Left forelimb (tissue), 1 donor: ENCODE data around the gene DOCK2.
"Not testable (repeated sequence)": the region's sequence is repeated elsewhere in the genome, so short reads cannot be mapped to it uniquely, and the experiment has no call there.

Experiments
- DNase-seq: peaks from one replicate; pipeline ENCODE4 v3.0.0-alpha.2; 2018; ENCODE audit warnings: low spot score

The DOCK2 gene

GRCh38 chr5:169795338-169795737 is 158.3 kb downstream of the DOCK2 start:
- no peak for DNase-seq

DNA sequence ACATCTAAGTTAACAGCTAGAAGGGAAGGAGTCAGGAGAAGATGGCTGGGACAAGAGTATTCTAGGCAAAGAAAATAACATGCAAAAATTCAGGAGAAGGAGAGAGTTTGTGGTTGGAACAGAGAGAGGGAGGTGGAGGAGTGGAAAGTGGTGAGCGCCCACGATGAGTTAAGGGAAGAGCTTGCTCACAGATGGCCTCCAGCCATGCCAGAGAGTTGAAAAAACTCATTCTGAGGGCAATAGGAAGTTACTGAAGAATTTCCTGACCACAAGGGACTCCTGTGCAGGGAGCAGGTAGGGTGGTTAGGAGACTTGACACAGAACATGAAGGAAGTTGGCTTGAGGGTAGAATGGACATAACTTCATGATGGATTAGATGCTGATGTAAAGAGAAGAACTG is 159.7 kb downstream of the DOCK2 start:
- no peak for DNase-seq

- DNase-seq, result no peak
These were observed 160.5 kb downstream of the DOCK2 start for GRCh38 chr5:169797577-169797976.

DNA sequence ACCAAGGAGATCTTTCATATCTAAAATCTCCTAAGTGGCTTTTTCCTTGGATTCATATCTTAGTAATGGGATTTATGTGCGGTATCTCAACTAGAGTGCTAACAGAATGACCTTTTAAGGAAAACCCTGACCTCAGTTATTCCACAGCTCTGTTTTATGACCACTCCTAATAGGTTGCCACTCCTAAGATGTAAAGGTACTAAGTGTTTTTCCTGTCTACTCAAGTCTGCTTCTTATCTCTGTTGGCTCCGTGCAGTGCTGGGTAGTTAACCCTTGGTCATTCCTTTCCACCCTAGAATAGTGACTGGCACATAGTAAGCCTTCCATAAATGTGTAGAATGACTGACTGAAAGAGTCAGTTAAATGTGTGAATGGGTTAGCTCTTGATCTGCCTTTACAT is 161.4 kb downstream of the DOCK2 start:
- DNase-seq, result no peak

- DNase-seq, result no peak
These were observed 162.0 kb downstream of the DOCK2 start for GRCh38 chr5:169798906-169799660.

DNA sequence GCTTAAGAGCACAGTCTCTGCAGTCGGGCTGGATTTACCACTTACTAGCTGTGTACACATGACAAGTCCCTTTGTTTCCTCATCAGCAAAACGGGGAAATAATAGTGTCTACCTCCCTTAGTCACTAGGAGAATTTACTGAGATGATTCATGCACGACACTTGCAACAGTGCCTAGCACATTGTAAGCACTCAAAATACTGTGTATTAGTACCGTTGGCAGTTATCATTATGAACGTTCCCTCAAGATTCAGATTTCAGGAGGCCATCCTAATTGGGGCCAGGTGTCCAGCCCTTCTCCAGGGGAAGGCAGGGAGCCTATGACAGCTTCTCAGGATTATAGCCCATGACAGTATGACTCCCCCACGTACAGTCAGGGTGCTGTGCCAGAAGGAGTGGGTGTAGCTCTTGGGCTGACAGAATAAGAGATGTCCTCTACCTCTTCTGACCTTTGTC is 164.3 kb downstream of the DOCK2 start:
- DNase-seq, result no peak

- DNase-seq, result no peak
These were observed 164.7 kb downstream of the DOCK2 start for GRCh38 chr5:169801781-169802180.

- no peak for DNase-seq
These were observed 166.3 kb downstream of the DOCK2 start for GRCh38 chr5:169803077-169803981.

DNA sequence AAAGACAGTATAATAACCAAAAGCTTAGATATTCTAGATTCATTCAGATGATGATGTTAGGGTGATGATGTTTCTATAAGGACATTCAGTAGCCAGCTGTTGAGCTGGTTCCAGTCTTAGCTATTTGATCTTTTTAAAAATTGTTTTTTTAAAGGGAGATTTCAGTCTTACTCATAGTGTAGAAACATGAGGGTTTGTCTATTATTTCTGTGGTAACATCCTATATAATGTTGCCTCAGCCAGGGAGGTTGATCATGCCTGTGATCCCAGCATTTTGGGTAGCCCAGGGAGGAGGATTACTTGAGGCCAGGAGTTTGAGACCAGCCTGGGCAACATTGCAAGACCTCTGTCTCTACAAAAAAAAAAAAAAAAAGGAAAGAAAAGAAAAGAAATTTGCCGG is 167.8 kb downstream of the DOCK2 start:
- DNase-seq, result no peak

DNA sequence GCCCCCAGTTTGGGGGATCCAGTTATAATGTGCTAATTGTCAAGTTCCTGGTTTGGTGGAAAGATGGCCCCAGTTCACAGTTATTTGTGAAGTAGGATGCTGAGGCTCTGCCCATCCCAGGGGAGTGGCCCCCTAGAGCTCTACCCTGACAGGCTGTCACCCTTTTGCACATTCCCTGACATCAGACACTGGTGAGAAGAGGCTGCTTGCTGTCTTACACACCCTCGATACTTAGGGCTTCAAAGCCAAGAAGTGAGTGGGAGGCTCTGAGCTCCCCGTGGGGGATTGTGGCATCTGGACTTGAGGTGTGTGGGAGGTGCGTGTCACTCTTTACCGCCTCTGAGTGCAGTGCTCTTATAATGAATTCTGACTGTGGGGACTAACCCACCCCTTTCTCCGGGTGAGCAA is 168.5 kb downstream of the DOCK2 start:
- DNase-seq, result no peak

DNA sequence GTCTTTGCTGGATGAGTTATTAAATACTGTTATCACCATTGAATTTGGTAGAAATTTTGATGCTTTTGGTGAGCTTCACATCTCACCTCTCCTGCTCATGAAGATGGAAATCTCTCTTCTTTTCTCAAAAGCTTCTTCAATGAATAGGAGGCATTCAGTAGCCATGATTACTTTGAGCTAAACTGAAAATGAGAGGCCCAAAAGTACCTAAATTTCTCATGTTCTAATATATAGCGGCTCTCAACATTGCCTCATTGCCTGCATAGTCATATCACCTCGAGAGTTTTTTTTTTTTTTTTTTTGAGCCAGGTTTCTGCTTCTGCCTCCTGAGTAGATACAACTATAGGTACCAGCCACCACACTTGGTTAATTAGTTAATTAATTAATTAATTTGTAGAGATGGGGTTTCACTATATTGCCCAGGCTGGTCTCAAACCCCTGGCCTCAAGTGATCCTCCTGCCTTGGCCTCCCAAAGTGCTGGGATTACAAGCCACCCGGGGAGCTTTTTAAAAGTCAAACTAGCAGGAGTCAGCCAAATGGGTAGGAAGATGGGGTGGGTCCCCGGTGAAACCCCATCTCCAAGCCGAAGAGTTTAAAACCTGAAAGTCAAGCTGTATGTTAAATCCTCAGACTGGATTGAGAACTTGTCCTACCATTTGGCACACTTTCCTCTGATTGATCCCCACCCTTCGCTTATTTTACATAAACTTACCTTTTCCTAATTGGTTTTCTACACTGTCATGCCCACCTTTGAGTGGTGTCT is 169.0 kb downstream of the DOCK2 start:
- no peak for DNase-seq

- DNase-seq, result no peak
These were observed 171.1 kb downstream of the DOCK2 start for GRCh38 chr5:169808118-169808581.

DNA sequence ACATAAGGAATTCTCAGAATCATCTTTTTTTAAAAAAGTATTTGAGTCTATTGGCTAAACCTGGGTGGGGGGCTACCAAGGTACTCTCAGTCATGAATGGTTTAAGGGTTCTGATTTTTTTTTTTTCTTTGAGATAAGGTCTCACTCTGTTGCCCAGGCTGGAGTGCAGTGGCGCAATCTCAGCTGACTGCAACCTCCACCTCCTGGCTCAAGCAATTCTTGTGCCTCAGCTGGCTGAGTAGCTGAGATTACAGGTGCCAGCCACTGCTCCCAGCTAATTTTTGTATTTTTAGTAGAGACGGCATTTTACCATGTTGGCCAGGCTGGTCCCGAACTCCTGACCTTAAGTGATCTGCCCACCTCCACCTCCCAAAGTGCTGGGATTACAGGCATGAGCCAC is 171.8 kb downstream of the DOCK2 start:
- DNase-seq, result not testable (repeated sequence)

DNA sequence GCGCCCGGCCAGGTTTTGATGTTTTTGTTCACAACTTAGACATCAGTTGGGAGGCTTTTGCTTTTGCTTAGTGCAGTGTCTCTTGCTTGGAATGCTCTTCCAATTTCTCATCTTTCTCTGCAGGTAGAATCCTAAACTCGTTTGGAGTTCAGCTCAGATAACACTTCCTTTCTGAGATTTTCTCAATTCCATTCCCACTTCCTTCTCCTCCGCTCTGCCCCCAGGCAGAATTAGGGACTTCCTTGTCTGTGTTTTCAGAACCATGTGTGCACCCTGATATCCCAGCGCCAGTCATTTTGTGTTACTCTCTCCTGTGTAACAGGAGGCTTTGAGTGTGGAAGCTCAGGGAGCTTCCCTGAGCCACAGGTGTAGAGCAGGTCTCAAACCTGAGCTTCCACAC is 172.2 kb downstream of the DOCK2 start:
- no peak for DNase-seq

DNA sequence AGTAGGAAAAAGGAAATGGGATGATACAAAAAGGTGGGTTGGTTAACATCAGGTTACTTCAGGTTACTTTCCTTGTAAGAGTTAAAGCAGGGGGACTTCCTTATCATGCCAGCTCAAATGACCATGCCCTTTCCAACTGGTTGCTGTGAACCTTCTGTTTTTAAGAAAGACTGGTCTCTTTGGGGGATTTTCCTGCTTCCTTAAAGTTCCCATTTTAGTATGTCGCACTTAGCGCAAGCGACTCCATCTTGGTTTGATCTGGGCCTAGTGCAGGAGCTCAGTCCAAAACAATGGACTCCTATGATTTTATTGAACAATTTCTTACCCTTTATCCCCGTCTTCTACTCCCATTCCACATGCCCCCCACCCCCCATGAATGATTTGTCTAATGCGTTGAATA is 173.4 kb downstream of the DOCK2 start:
- DNase-seq, result no peak

GRCh38 chr5:169811023-169811422 is 173.9 kb downstream of the DOCK2 start:
- no peak for DNase-seq

DNA sequence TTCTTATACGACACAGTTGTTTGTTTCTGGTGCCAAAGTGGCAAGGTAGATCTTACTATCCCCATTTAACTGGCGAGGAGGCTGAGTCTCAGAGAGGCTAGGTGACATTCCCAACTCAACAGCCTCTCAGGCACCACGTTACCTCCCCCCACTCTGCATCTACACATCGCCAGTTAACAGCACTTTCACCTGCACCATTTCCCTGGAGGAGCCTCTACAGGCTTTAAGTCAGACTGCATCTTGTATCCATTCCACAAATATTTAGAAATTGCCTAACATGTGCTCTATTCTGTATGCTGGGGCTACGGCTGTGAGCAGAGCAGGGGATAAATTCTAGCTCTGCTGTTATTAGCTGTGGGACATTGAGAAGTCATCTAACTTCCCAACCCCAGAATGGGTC is 174.6 kb downstream of the DOCK2 start:
- DNase-seq, result no peak

GRCh38 chr5:169812786-169813185 is 175.7 kb downstream of the DOCK2 start:
- DNase-seq, result no peak

DNA sequence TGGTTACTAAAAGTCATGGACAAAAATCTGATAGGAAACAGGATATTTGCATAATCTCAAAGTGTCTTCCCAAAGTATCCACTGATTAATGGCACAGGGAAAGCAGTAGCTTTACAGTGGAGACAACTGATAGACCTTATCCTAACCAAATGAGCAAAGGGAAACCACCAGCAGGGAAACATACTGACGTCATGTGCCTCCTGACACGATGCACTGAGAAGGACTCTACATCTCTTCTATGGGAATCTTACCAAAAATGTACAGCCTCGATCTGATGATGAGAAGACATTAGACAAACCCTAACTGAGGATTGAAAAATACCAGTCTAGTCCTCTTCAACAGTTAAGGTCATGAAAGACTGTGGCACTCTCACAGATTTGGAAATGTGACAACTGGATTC is 177.0 kb downstream of the DOCK2 start:
- DNase-seq, result no peak

DNA sequence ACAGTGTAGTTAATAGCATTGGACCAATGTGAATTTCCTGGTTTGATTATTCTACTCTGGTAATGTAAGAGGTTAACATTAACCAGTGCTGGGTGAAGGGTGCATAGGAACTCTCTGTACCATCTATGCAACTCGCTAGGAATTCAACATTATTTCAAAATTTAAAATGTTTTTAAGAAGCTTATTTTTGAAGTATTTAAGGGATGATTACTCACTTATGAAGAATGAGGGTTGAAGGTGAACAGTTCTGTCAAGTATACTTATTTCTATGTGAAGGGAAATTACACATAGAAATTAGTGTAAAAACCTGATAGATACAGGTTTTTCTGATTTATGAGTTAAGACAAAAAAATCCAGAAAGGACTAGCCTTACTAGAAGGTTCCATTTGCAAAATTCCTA is 177.4 kb downstream of the DOCK2 start:
- no peak for DNase-seq

GRCh38 chr5:169817031-169817430 is 180.0 kb downstream of the DOCK2 start:
- no peak for DNase-seq

- no peak for DNase-seq
These were observed 189.5 kb downstream of the DOCK2 start for GRCh38 chr5:169826618-169827017.
